Measurements from ENCODE around the gene ABCC11. TPM values are rescaled to one million over a fixed set of nuclear protein-coding genes. Genes with fewer than 3 reads are reported as not detected.

The ABCC11 gene
- total and polyA plus RNA-seq, 2 of the 4 experiments (the other 2 are of a cell fraction): 0.09 to 0.18 TPM

GRCh38 chr16:48234630-48235029 is 12.7 kb downstream of the ABCC11 start:
- ATAC-seq (ENCODE audit: low read depth) (no peak), DNase-seq (no peak)
- no TSS peak for BruUV-seq (replicated peaks)
- no peak overlapping the region for H4K5ac ChIP-seq (ENCODE audit: low read depth, low read length)
- dilution Hi-C loops (cut with HindIII; ENCODE audit: low sequenced_read_pairs, unreplicated experiment) (no loop called here), intact Hi-C loops (cut with micrococcal nuclease) (no loop called here), in situ Hi-C loops (cut with MboI; ENCODE audit: low sequenced_read_pairs) (loop anchor here (5.0 kb wide), 1 partner anchor 393 kb away; no protein-coding TSS in a partner anchor)
- no peak overlapping the region for H3K9ac ChIP-seq (ENCODE audit: low read depth, low read length)
- H2AK5ac ChIP-seq (ENCODE audit: low read depth, low read length): no peak overlapping the region
- H3K4me1 ChIP-seq (ENCODE audit: control insufficient read depth, insufficient read depth, low read length): 0 out of 2 replicates have a peak, but pooled peaks cover 1% of the 10 kb centered on the region
- no peak overlapping the region for H4K8ac ChIP-seq (ENCODE audit: low read depth in 2 of 2, low read length in 2 of 2)
- H3K14ac ChIP-seq (replicated peaks; ENCODE audit: low read depth, low read length): no peak overlapping the region
- H3K4me3 ChIP-seq (ENCODE audit: insufficient read depth, low read depth, low read length): no peak overlapping the region
- no peak overlapping the region for H3K56ac ChIP-seq (ENCODE audit: extremely low read depth, insufficient read depth, low read length)
- no peaks in the 10 kb centered on the region; the same call in 1 of the 2 replicates for H3K9me1 ChIP-seq (ENCODE audit: insufficient read depth, low read length)
- peaks cover 6% of the 10 kb centered on the region for H3K27me3 ChIP-seq (ENCODE audit: control insufficient read depth, insufficient read depth, low read length)
- ChIA-PET CTCF (no interaction called here), POLR2A (ENCODE audit: unreplicated experiment) (no interaction called here)
- H2AFZ ChIP-seq (replicated peaks; ENCODE audit: low read length, poor library complexity): no peak overlapping the region
- H4K20me1 ChIP-seq (ENCODE audit: insufficient read depth, low read length): no peaks in the 10 kb centered on the region
- no peak overlapping the region for H2BK5ac ChIP-seq (ENCODE audit: low read depth, low read length, poor library complexity, severe bottlenecking)
- TF ChIP-seq CTCF (conservative IDR thresholded peaks at IDR 0.05; ENCODE audit: low read depth, low read length): no peak
- TF ChIP-seq RCOR1 (IDR thresholded peaks at IDR 0.05; ENCODE audit: insufficient replicate concordance, low read length): no peak
- no peak for TF ChIP-seq CHD1 (IDR thresholded peaks at IDR 0.05; ENCODE audit: low read depth, low read length)
- no peak for TF ChIP-seq CEBPB (IDR thresholded peaks at IDR 0.05; ENCODE audit: low read depth, low read length)
- TF ChIP-seq POLR2A (IDR thresholded peaks at IDR 0.05; ENCODE audit: low read depth, low read length): no peak
- TF ChIP-seq RFX5 (IDR thresholded peaks at IDR 0.05; ENCODE audit: low read depth, low read length): no peak
- no peak for TF ChIP-seq RAD21 (IDR thresholded peaks at IDR 0.05; ENCODE audit: low read length)
- TF ChIP-seq ELK1 (IDR thresholded peaks at IDR 0.05; ENCODE audit: borderline replicate concordance, low read depth, low read length): no peak
- no peak for TF ChIP-seq BHLHE40 (IDR thresholded peaks at IDR 0.05; ENCODE audit: low read depth, low read length)
- TF ChIP-seq MXI1 (IDR thresholded peaks at IDR 0.05; ENCODE audit: borderline replicate concordance, low read depth, low read length): no peak
- no peak overlapping the region for H2BK20ac ChIP-seq (ENCODE audit: low read depth, low read length)
- no peaks in the 10 kb centered on the region for H3K9me3 ChIP-seq (ENCODE audit: control insufficient read depth, insufficient read depth, low read length)
- H3K4ac ChIP-seq (ENCODE audit: low read depth, low read length): no peak overlapping the region
- no peak overlapping the region for H4K91ac ChIP-seq (ENCODE audit: insufficient read depth, low read depth, low read length)
- no peak overlapping the region for H3K18ac ChIP-seq (ENCODE audit: low read depth, low read length)
- no peak overlapping the region for H2BK15ac ChIP-seq (ENCODE audit: low read depth, low read length)
- no peaks in the 10 kb centered on the region for H3K79me1 ChIP-seq (ENCODE audit: low read depth in 1 of 2, low read length in 2 of 2)
- H3K27ac ChIP-seq (ENCODE audit: insufficient read depth, low read length): no peak overlapping the region
- H2BK120ac ChIP-seq (ENCODE audit: low read depth, low read length): no peak overlapping the region
- no peak overlapping the region for H2AK9ac ChIP-seq (replicated peaks; ENCODE audit: low read depth, low read length, poor library complexity)
- H3K36me3 ChIP-seq (ENCODE audit: control insufficient read depth, insufficient read depth, low read length): no peaks in the 10 kb centered on the region
- H3K4me2 ChIP-seq (ENCODE audit: low read depth, low read length): no peak overlapping the region
- H3K23ac ChIP-seq (ENCODE audit: low read depth, low read length): no peak overlapping the region

Data from IMR-90 (cell line).